Natural killer cell (primary cell): Measurements from ENCODE around the gene WFDC1. TPM values are rescaled to one million over a fixed set of nuclear protein-coding genes. Genes with fewer than 3 reads are reported as not detected.

Source experiments
- ATAC-seq, 3 donors: fragments of 150-1000 bp in 2 of 3; fragments of 200-7000 bp in 1 of 3; cut with Tn5 transposase; 1 replicate in 1 of 3; 2 replicates in 2 of 3; pipeline ENCODE4 v1.10.0; 2021; ENCODE audit warnings: mild to moderate bottlenecking in 2 of 3, moderate library complexity in 2 of 3
- DNase-seq, 2 donors: peaks; one replicate each; pipeline versions ENCODE4 v3.0.0 to v3.0.0-alpha.2; 2013 to 2021; ENCODE audit warnings: mixed read lengths in 1 of 2
- H3K27ac ChIP-seq: one replicate; pipeline ENCODE4 v1.5.1; 2013; ENCODE audit warnings: mild to moderate bottlenecking, low read length
- H3K27me3 ChIP-seq: one replicate; pipeline ENCODE4 v1.6.1; 2013; ENCODE audit warnings: low read length; ENCODE audit not compliant: control insufficient read depth, insufficient read depth
- H3K36me3 ChIP-seq: one replicate; pipeline ENCODE4 v1.6.1; 2013; ENCODE audit warnings: low read length; ENCODE audit not compliant: control insufficient read depth, insufficient read depth
- H3K4me1 ChIP-seq: one replicate; pipeline ENCODE4 v1.6.1; 2013; ENCODE audit warnings: low read length; ENCODE audit not compliant: control insufficient read depth, insufficient read depth
- H3K4me3 ChIP-seq: one replicate; pipeline ENCODE4 v1.5.1; 2013; ENCODE audit warnings: low read length
- H3K9me3 ChIP-seq: one replicate; pipeline ENCODE4 v1.6.1; 2013; ENCODE audit warnings: low read length; ENCODE audit not compliant: control insufficient read depth, insufficient read depth
- H3K27ac Mint-ChIP-seq, 2 donors: one replicate each; pipeline ENCODE4 v1.8.0; 2022; ENCODE audit warnings: mild to moderate bottlenecking in 2 of 2, mixed read lengths in 2 of 2, moderate library complexity in 1 of 2
- H3K27me3 Mint-ChIP-seq, 2 donors: one replicate each; pipeline ENCODE4 v1.8.0; 2022; ENCODE audit warnings: low read depth in 2 of 2, mixed read lengths in 2 of 2
- H3K36me3 Mint-ChIP-seq: one replicate; pipeline ENCODE4 v1.8.0; 2022; ENCODE audit warnings: mixed read lengths
- H3K4me1 Mint-ChIP-seq, 2 donors: one replicate each; pipeline ENCODE4 v1.8.0; 2022; ENCODE audit warnings: mixed read lengths in 2 of 2
- H3K4me3 Mint-ChIP-seq: one replicate; pipeline ENCODE4 v1.8.0; 2022; ENCODE audit warnings: mild to moderate bottlenecking, moderate library complexity, mixed read lengths
- H3K9me3 Mint-ChIP-seq, 2 donors: one replicate each; pipeline ENCODE4 v1.8.0; 2022; ENCODE audit warnings: mixed read lengths in 2 of 2
- CTCF ChIP-seq: fragments of 200-600 bp; IDR thresholded peaks from one replicate; pipeline ENCODE4 v1.8.0; 2022; ENCODE audit warnings: antibody characterized with exemption
- WGBS: methylation state at CpG from one replicate; pipeline ENCODE4 v1.1.7; 2013; ENCODE audit warnings: missing lambda C conversion rate; ENCODE audit not compliant: insufficient coverage; 5-methylcytosine and 5-hydroxymethylcytosine counted together
- intact Hi-C: fragments of 100-400 bp; cut with micrococcal nuclease; formaldehyde crosslinking; loops from one replicate; pipeline ENCODE4 v1.14.2; 2022
- total RNA-seq, 4 donors: library from RNA; stranded (reverse); fragments of 120-200 nt in 1 of 4; gene quantifications; one replicate each; pipeline versions ENCODE4 v1.2.3 to v1.2.4, GENCODE V29; 2013 to 2022

The WFDC1 gene
- total RNA-seq, 3 donors from 2014 or later (not counting 1 experiment from before 2014, with no cell fraction given) = not detected

GRCh38 chr16:84260766-84261554 lies 33.7 kb upstream of the WFDC1 start:
- H3K4me1 ChIP-seq = no peaks in the 10 kb centered on the region
- Mint-ChIP-seq H3K27me3 (peaks cover 7 to 10% of the 10 kb centered on the region in 2 donors), H3K9me3 (no peaks in the 10 kb centered on the region), H3K27ac (no peak overlapping the region), H3K4me1 (no peaks in the 10 kb centered on the region), H3K36me3 (no peaks in the 10 kb centered on the region), H3K4me3 (no peak overlapping the region)
- no peaks in the 10 kb centered on the region for H3K36me3 ChIP-seq
- 87% methylated on average over 23 of the region's 23 CpGs for WGBS
- no peak for TF ChIP-seq CTCF
- H3K4me3 ChIP-seq = no peak overlapping the region
- intact Hi-C loops = no loop called here
- no peak overlapping the region for H3K27ac ChIP-seq
- DNase-seq (no peak), ATAC-seq (no peak)
- no peaks in the 10 kb centered on the region for H3K9me3 ChIP-seq
- no peaks in the 10 kb centered on the region for H3K27me3 ChIP-seq

GRCh38 chr16:84262031-84262430 lies 32.6 kb upstream of the WFDC1 start:
- no peak for DNase-seq
- H3K27ac Mint-ChIP-seq = no peak overlapping the region
- Histone ChIP-seq H3K27ac (no peak overlapping the region), H3K4me3 (no peak overlapping the region), H3K9me3 (no peaks in the 10 kb centered on the region), H3K4me1 (no peaks in the 10 kb centered on the region), H3K36me3 (no peaks in the 10 kb centered on the region), H3K27me3 (no peaks in the 10 kb centered on the region)
- intact Hi-C loops = no loop called here
- no peak for ATAC-seq
- H3K9me3 Mint-ChIP-seq = no peaks in the 10 kb centered on the region
- no peaks in the 10 kb centered on the region for H3K36me3 Mint-ChIP-seq
- no peak overlapping the region for H3K4me3 Mint-ChIP-seq
- 92% methylated on average over 3 of the region's 4 CpGs for WGBS
- no peaks in the 10 kb centered on the region for H3K4me1 Mint-ChIP-seq
- TF ChIP-seq CTCF = no peak
- peaks cover 7 to 8% of the 10 kb centered on the region in 2 donors for H3K27me3 Mint-ChIP-seq

GRCh38 chr16:84262939-84263338 lies 31.7 kb upstream of the WFDC1 start:
- TF ChIP-seq CTCF = no peak
- Histone ChIP-seq H3K4me1 (no peaks in the 10 kb centered on the region), H3K36me3 (no peaks in the 10 kb centered on the region), H3K4me3 (no peak overlapping the region), H3K27ac (no peak overlapping the region), H3K27me3 (no peaks in the 10 kb centered on the region), H3K9me3 (no peaks in the 10 kb centered on the region)
- H3K27me3 Mint-ChIP-seq = peaks cover 7% of the 10 kb centered on the region in 2 donors
- no peak overlapping the region for H3K27ac Mint-ChIP-seq
- ATAC-seq = no peak
- H3K36me3 Mint-ChIP-seq = no peaks in the 10 kb centered on the region
- DNase-seq = no peak
- WGBS = 90% methylated on average over 3 of the region's 3 CpGs
- no peaks in the 10 kb centered on the region for H3K4me1 Mint-ChIP-seq
- intact Hi-C loops = no loop called here
- H3K9me3 Mint-ChIP-seq = no peaks in the 10 kb centered on the region
- no peak overlapping the region for H3K4me3 Mint-ChIP-seq

- intact Hi-C loops = no loop called here
- ATAC-seq = peak in 2 of 3 donors; percentile 42 to 67
- Mint-ChIP-seq H3K4me1 (no peaks in the 10 kb centered on the region), H3K36me3 (no peaks in the 10 kb centered on the region), H3K4me3 (no peak overlapping the region), H3K27ac (no peak overlapping the region), H3K9me3 (no peaks in the 10 kb centered on the region), H3K27me3 (peaks cover 0 to 5% of the 10 kb centered on the region in 2 donors)
- DNase-seq = peak in 1 of 2 donors; percentile 49
- H3K36me3 ChIP-seq = no peaks in the 10 kb centered on the region
- TF ChIP-seq CTCF = no peak
- WGBS = 54% methylated on average over 4 of the region's 4 CpGs
- H3K27me3 ChIP-seq = no peaks in the 10 kb centered on the region
- H3K27ac ChIP-seq = no peak overlapping the region
- H3K4me3 ChIP-seq = no peak overlapping the region
- H3K9me3 ChIP-seq = no peaks in the 10 kb centered on the region
- no peaks in the 10 kb centered on the region for H3K4me1 ChIP-seq
Measured at GRCh38 chr16:84266451-84266850, 28.2 kb upstream of the WFDC1 start.
